ENCODE data around the gene ZNF627. TPM values are rescaled to one million over a fixed set of nuclear protein-coding genes. Genes with fewer than 3 reads are reported as not detected.

ZNF627 gene
- total RNA-seq, 4 donors from 2014 or later = 6.2 to 10.8 (median 10.4) TPM

DNA sequence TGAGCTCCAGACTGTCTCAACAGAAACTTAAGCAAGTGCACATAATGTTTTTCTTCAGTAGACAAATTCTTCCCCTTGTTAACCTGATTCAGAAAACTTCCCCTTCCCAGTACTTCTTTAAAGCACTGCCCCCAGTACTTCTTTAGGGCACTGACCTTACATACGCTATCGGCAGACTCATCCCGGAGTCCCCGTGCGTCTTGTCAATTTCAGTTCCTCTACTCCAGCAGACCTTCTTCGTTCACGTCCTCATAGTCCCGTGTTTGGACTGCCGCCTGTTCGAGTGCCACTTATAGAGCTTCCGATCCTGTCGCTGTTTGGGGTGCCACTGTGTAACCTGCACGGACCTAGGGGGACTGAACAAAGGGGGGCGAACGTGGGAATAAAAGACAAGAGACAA lies 29.0 kb downstream of the ZNF627 start:
- TF ChIP-seq, protein P1, sequence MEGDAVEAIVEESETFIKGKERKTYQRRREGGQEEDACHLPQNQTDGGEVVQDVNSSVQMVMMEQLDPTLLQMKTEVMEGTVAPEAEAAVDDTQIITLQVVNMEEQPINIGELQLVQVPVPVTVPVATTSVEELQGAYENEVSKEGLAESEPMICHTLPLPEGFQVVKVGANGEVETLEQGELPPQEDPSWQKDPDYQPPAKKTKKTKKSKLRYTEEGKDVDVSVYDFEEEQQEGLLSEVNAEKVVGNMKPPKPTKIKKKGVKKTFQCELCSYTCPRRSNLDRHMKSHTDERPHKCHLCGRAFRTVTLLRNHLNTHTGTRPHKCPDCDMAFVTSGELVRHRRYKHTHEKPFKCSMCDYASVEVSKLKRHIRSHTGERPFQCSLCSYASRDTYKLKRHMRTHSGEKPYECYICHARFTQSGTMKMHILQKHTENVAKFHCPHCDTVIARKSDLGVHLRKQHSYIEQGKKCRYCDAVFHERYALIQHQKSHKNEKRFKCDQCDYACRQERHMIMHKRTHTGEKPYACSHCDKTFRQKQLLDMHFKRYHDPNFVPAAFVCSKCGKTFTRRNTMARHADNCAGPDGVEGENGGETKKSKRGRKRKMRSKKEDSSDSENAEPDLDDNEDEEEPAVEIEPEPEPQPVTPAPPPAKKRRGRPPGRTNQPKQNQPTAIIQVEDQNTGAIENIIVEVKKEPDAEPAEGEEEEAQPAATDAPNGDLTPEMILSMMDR (IDR thresholded peaks at IDR 0.05; ENCODE audit: low read depth) = no peak

DNA sequence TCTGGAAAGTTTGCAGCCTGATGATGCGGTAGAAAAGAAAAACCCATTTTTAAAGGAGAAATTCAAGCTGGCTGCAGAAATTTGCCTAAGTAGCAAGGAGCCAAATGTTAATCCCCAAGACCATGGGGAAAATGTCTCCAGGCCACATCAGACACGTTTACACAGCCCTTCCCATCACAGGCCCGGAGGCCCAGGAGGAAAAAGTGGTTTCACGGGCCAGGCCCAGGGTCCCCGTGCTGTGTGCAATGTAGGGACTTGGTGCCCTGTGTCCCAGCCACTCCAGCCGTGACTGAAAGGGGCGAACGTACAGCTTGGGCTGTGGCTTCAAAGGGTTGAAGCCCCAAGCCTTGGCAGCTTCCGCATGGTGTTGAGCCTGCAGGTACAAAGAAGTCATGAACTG lies 35.9 kb downstream of the ZNF627 start:
- TF ChIP-seq, protein P1 (IDR thresholded peaks at IDR 0.05; ENCODE audit: low read depth) = no peak

DNA sequence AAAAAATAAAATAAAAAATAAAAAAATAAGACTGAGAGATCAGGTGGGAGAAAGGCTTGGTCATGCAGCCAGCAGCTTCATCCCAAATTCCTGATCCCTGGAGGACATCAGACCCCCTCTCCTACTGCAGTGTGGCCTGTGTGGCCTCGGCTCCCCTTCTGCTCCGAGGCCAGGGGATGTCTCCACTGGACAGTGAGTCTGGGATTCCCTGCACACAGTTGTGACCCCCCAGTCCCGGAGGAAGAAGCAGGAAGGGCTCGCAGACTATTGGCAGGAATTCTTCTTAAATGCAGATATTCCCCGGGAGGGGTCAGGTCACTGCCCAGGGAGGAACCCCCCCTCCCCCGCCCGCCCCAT lies 41.9 kb downstream of the ZNF627 start:
- TF ChIP-seq, protein P1 (IDR thresholded peaks at IDR 0.05; ENCODE audit: low read depth) = no peak

DNA sequence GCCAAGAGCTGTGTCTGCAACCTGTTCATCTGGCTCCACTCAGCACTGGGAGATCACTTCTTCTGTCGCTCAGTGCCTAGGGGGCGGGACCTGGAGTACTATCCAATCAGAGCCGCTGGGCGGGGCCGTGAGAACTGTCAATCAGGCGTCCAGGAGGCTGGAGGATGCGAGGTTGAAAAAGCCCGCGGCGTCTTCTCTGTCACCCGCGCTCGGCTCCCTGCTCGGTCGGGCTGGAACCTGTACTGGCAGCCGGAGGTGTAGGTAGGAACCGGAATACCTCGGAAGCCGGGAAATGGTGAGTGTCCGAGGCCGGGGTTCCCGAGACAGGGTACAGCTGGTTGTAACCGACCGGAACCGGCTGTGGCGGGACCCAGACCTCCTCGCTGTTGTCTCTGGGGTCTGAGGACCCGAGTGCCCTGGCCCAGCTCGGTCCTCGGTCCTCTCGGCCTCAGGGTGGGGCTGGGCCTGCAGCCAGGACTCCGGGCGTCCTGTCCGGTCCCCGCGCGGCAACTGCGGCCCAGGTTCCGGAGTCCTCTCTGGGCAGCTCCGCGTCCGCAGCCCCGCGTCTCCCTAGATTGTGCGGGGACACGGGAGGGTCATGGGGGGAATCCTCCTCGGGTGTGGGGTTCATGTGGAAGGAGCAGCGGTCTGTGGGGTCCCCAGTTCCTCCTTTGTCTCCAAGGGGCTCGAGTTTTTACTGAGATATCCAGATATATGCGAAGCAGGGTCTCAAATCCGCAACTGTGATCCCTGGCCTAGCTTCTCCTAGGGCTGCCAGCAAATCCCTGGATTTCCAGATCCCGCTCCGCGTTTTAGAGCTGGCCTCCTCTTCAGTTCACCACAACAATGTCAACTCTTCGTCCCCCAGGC lies 42.6 kb downstream of the ZNF627 start:
- TF ChIP-seq, protein P1 (IDR thresholded peaks at IDR 0.05; ENCODE audit: low read depth) = no peak

DNA sequence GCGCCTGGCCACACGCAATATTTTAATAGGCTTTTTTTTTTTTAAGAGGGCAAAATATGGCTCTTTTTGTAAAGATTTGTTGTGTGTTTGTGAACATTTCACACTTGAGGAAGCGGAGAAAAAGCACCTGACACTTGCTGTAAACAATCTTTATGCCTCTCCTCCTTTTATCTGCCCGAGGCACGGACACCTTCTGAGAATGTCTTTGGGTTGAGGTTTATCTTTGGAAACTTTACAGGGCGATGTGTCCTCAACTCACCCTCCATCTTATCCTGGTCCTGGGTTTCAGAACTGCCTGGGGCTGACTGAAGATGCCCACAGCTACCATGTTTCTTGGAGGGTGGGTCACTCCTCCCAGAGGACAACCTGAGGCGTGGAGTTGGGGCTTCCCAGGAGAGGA lies 44.0 kb downstream of the ZNF627 start:
- TF ChIP-seq, protein P1 (IDR thresholded peaks at IDR 0.05; ENCODE audit: low read depth) = no peak

DNA sequence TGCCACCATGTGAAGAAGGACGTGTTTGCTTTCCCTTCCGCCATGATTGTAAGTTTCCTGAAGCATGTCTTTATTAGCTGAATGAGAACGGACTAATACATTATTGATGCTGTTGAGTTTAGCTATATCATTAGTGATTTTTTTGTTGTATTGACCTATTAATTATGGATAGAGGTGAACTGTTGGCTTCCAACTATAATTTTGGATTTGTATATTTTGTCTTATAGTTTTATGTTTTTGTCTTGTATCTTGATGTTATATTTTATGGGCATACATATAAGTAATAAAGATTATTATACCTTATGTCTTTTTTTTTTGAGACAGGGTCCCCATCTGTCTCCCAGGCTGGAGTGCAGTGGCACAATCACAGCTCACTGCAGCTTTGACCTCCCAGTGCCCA lies 45.6 kb downstream of the ZNF627 start:
- TF ChIP-seq, protein P1 (IDR thresholded peaks at IDR 0.05; ENCODE audit: low read depth) = no peak

DNA sequence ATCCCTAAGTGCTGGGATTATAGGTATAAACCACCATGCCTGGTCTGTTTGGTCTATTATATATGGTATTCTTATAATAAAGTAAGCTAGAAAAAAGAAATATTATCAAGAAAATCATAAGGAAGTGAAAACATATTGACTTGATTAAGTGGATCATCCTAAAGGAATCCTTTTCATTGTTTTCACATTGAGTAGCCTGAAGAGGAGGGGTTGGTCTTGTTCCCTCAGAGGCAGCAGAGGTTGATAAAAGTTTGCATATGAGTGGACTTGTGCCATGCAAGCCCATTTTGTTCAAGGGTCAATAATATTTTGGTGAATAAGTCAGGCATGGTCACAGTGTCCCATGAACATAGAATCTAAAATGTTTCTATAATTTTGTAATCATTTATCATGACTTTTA lies 52.7 kb downstream of the ZNF627 start:
- TF ChIP-seq, protein P1 (IDR thresholded peaks at IDR 0.05; ENCODE audit: low read depth) = no peak

Measured in subcutaneous adipose tissue (tissue), 4 donors.